ENCODE measurements around the gene PRDM10.

PRDM10 gene

DNA sequence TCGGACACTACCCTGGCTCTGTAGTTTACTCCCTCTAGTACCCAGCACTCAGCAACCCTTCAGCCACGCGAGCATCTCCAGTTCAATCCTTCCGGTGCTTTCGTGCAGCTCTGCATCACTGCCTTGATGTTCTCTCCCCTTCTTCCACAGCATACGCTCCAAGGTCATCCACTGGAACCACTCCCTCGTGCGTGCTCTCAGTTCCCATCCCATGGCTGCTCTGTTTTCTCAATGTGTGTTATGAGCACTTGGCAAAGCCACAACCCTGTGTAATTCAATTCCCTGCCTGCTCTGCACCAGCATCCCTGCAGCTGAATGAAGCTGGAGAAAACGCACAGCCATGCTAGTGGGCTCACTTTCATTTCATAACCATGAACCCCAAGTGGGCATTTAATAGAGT, 68.7 kb downstream of the PRDM10 start:
- CTCF ChIA-PET: no interaction called here
- Mint-ChIP-seq H3K27me3 (no peaks in the 10 kb centered on the region), H3K4me1 (no peaks in the 10 kb centered on the region), H3K36me3 (peaks cover 17% of the 10 kb centered on the region), H3K9me3 (no peaks in the 10 kb centered on the region), H3K27ac (no peak overlapping the region), H3K4me3 (no peak overlapping the region)
- no peak for DNase-seq

DNA sequence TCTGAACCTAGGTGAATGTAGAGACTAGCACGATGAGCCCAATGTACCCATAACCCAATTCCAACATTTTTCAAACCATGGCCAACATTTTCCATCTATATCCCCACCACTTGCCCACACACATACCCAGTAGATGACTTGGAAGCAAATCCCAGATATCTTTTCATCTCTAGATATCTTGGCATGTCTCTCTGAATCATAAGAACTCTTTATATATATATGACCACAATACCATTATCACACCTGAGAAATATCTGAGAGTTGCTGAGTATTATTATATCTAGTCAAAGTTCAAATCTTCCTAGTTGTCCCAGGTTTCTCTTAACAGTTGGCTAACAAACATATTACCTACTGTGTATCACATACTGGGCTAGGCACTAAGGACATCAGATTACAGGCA, 69.4 kb downstream of the PRDM10 start:
- H3K36me3 Mint-ChIP-seq: peaks cover 19% of the 10 kb centered on the region
- CTCF ChIA-PET: no interaction called here
- H3K9me3 Mint-ChIP-seq: no peaks in the 10 kb centered on the region
- H3K4me1 Mint-ChIP-seq: no peaks in the 10 kb centered on the region
- DNase-seq: no peak
- no peaks in the 10 kb centered on the region for H3K27me3 Mint-ChIP-seq
- H3K4me3 Mint-ChIP-seq: no peak overlapping the region
- H3K27ac Mint-ChIP-seq: no peak overlapping the region

DNA sequence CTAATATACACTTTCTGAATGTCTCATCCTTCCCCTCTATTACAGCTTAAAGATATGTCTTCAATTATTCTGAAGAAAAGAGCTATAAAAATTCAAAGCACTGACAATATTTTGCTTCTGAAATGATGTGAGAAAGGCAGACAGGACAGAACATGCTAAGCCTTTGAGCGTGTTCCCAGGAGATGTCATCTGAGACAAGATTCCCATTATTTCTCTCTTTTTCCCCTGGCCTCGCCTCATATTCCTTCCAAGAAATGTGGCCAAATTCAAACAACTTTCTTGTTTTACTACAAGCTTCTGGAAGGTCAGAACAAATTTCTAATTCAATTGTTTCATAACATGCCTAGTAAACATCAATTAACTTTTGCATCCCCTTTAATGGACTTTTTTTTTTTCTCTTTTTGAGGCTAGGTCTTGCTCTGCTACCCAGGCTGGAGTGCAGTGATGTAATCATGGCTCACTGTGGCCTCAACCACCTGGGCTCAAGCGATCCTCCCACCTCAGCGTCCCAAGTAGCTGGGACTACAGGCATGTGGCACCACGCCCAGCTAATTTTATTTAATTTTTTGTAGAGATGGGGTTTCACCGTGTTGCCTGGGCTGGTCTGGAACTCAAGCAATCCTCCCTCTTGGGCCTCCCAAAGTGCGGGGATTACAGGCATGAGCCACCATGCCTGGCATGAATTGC, 70.1 kb downstream of the PRDM10 start:
- CTCF ChIA-PET: no interaction called here
- Mint-ChIP-seq H3K36me3 (peaks cover 22% of the 10 kb centered on the region), H3K4me1 (no peaks in the 10 kb centered on the region), H3K4me3 (no peak overlapping the region), H3K9me3 (no peaks in the 10 kb centered on the region), H3K27me3 (no peaks in the 10 kb centered on the region), H3K27ac (no peak overlapping the region)
- no peak for DNase-seq

DNA sequence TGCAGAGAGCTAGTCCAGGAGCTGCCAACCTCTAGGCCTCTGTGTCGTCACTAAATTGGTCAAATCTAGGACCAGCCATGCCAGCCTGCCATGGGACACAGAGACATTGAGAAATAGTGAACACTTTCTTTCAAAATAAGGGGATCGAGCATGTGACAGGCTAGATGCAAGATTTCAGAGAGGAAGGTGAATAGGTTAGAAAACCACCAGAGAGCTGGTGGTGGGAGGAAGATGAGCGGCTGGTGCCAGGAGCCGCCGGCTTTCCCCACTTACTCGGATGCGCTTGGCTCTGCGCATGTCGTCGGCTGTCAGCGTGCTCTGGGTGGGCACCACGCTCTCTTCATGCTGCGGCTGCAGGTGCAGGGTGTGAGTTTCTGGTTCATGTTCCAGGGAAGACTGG, 71.9 kb downstream of the PRDM10 start:
- Mint-ChIP-seq H3K27ac (no peak overlapping the region), H3K4me1 (no peaks in the 10 kb centered on the region), H3K36me3 (peaks cover 26% of the 10 kb centered on the region), H3K4me3 (no peak overlapping the region), H3K9me3 (no peaks in the 10 kb centered on the region), H3K27me3 (no peaks in the 10 kb centered on the region)
- no peak for DNase-seq
- CTCF ChIA-PET: interaction anchor here (0.9 kb wide), 1 partner anchor 202 kb away, joined by 4 read pairs; no protein-coding TSS in a partner anchor

DNA sequence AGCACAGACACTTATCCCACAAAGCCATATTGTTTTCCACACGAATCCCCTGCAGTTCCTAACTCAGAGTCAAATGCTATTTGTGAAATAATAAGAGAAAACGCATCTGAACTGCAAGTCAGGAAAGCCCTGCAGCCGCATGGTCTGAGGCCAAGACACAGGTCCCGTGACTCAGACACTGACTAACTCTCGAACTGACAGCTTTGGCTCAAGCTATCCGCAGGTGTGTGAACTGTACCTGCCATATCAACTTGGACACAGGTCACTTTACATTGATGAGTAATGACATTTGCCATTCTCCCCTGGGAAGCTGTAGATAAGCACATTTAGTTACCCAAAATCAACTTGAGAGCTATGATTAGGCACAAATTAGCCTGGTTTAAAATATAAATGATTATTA, 72.3 kb downstream of the PRDM10 start:
- Mint-ChIP-seq H3K4me3 (no peak overlapping the region), H3K9me3 (no peaks in the 10 kb centered on the region), H3K27me3 (no peaks in the 10 kb centered on the region), H3K36me3 (peaks cover 29% of the 10 kb centered on the region), H3K4me1 (no peaks in the 10 kb centered on the region), H3K27ac (no peak overlapping the region)
- no peak for DNase-seq
- CTCF ChIA-PET: interaction anchor here (0.9 to 1.4 kb wide), 2 partner anchors 202 to 203 kb away, joined by 4 to 5 read pairs; no protein-coding TSS in a partner anchor

DNA sequence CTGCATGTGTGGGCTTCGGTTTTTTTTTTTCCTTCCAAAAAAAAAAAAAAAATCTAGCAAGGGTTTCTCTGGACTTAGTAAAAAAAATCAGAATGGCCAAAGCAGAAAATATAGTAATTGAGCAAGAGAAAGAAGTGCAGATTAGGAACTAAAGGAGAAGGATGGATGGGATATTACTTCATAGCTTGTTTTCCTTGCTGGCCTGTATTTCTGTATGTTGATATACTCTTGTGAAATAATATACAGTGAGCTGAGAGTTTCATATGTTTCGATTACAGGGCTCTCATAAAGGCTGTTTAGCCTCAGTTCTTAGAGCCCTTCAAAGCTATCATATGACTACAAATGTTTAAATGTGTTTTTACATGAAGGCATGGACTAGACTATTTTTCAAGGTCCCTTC, 72.9 kb downstream of the PRDM10 start:
- Mint-ChIP-seq H3K4me3 (no peak overlapping the region), H3K36me3 (peaks cover 30% of the 10 kb centered on the region)
- CTCF ChIA-PET: interaction anchor here (1.4 kb wide), 1 partner anchor 203 kb away, joined by 5 read pairs; no protein-coding TSS in a partner anchor

DNA sequence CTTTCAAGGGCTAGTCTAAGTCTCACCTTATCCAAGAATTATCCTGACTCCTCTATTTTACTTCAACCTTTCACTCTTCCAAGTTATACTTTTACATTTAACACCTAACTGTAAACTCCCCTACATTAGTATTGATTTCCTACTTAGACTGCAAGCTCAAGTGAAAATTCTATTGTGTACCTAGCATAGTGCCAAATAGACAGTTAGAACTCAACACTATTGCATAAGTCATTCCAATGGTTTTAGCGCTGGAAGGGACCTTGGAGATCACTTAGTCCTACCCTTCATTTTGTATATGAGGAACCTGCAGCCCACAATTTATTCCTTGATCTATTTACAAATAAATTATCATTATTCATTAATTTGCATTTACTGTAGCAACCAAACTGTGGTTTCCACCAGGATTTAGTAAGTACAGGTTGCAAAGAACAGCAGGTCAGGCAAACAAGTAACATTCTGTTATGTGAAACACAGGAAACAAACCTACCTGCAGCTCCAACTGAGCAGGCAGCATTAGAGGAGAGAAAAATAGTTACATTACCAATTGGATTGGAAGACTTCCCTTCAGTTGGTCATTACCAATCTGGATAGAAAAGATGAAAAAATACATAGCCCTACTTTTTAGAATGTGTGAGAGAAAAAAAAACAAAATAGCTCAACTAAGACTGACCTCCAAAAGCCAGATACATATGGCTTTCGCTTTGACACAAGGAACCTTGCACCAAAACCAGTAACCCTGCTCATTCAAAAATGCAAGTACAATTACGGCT, 73.5 kb downstream of the PRDM10 start:
- Mint-ChIP-seq H3K27ac (no peak overlapping the region), H3K9me3 (no peaks in the 10 kb centered on the region), H3K36me3 (peaks cover 33% of the 10 kb centered on the region), H3K4me1 (peaks cover under 1% of the 10 kb centered on the region), H3K4me3 (no peak overlapping the region), H3K27me3 (no peaks in the 10 kb centered on the region)
- no peak for DNase-seq
- CTCF ChIA-PET: interaction anchor here (0.6 to 1.4 kb wide), 2 partner anchors 54 to 203 kb away, joined by 3 to 5 read pairs; no protein-coding TSS in a partner anchor

More for the DNA sequence above, 72.9 kb downstream of the PRDM10 start:
- no peaks in the 10 kb centered on the region for H3K27me3 Mint-ChIP-seq
- no peak for DNase-seq
- no peaks in the 10 kb centered on the region for H3K4me1 Mint-ChIP-seq
- H3K27ac Mint-ChIP-seq: no peak overlapping the region
- H3K9me3 Mint-ChIP-seq: no peaks in the 10 kb centered on the region

DNA sequence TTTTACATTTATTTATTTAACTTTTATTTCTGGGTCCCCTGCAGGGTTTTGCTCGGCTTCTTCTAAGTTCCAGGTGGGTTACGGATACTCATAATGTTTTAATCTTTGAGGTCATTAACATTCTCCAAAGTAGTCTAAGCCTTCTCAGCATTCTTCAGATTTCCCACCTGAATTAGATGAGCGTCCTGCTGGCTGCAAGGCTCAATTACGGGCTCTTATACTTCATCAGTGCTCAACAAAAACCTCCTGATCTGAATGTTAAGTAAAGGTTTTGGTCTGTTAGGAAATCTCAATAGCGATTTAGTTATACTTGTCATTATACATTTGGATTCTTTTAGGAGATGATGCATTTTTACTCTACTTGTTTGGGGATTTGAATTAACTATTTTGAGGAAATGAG, 80.0 kb downstream of the PRDM10 start:
- DNase-seq: no peak

DNA sequence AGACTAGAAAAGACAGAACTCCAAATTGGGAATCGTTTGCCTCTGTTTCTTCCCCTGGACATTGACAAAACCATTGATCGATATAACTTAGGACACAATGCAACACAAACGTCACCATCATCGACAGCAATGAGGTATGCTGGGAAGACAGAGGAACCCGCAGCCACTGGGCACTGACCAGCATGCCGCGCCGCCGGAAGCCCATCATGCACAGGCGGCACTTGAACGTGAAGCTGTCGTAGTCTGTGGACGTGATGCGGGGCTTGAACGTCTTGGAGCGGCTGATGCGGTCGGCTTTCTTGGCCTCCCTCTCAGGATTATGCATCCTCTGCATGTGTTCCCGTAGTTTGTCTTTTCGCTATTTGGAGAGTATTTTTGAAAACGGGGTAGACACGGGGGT, 84.3 kb downstream of the PRDM10 start:
- CTCF ChIA-PET: no interaction called here
- Mint-ChIP-seq H3K4me3 (no peak overlapping the region), H3K9me3 (no peaks in the 10 kb centered on the region), H3K27ac (no peak overlapping the region), H3K27me3 (no peaks in the 10 kb centered on the region), H3K4me1 (peaks cover 23% of the 10 kb centered on the region), H3K36me3 (peaks cover 10% of the 10 kb centered on the region)
- DNase-seq: no peak

More for the DNA sequence above, 80.0 kb downstream of the PRDM10 start:
- peaks cover 31% of the 10 kb centered on the region for H3K4me1 Mint-ChIP-seq
- CTCF ChIA-PET: interaction anchor here (0.8 to 8.3 kb wide), 8 partner anchors 13 to 215 kb away, joined by 3 to 107 read pairs (median 4); no protein-coding TSS in a partner anchor
- no peaks in the 10 kb centered on the region for H3K9me3 Mint-ChIP-seq
- no peaks in the 10 kb centered on the region for H3K27me3 Mint-ChIP-seq
- H3K27ac Mint-ChIP-seq: peak overlapping the region; percentile 74
- no peak overlapping the region for H3K4me3 Mint-ChIP-seq
- peaks cover 19% of the 10 kb centered on the region for H3K36me3 Mint-ChIP-seq

DNA sequence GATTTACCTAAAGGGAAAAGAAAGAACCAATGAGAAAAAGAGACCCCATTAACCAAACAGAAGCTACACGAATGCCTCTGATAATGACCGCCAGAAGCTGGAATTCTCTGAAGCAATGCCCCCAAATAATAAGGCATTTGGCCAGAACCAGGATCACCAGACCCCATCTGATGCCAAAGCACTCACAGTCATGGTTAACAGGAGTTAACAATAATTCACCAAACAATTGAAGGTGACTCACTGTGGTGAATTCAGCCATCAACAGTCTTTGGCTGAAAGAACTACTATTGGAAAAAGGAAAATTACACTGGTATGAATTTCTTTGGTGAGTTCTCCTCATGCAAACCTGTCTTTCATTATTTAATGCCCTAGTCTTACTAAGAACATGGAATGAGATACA, 85.4 kb downstream of the PRDM10 start:
- Mint-ChIP-seq H3K4me3 (no peak overlapping the region), H3K27ac (no peak overlapping the region), H3K27me3 (no peaks in the 10 kb centered on the region), H3K9me3 (no peaks in the 10 kb centered on the region), H3K4me1 (peaks cover 12% of the 10 kb centered on the region), H3K36me3 (peaks cover 10% of the 10 kb centered on the region)
- DNase-seq: no peak
- CTCF ChIA-PET: interaction anchor here (0.8 to 3.2 kb wide), 3 partner anchors 8 to 215 kb away, joined by 3 to 11 read pairs (median 3); no protein-coding TSS in a partner anchor

DNA sequence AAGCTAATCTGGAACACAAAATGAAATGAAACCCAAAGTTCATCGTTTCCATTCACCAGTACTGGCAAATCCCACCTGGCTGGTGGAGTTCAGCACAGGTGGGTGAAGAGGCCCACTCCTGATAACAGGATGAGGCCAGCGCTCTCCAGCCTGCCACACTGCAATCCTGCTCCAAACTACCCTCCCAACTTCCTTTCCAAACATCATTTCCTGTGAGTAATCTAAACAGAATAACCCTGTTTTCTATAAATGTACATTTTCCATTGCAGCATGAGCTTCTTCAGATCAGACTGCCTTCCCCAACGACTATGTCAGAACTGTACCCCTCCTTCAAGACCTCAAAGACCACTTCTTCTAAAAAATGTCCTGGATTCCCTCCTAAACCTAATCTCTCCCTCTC, 91.3 kb downstream of the PRDM10 start:
- H3K36me3 Mint-ChIP-seq: peaks cover 19% of the 10 kb centered on the region
- peaks cover 6% of the 10 kb centered on the region for H3K4me1 Mint-ChIP-seq
- no peak overlapping the region for H3K4me3 Mint-ChIP-seq
- H3K27ac Mint-ChIP-seq: no peak overlapping the region
- no peak for DNase-seq
- H3K27me3 Mint-ChIP-seq: no peaks in the 10 kb centered on the region
- H3K9me3 Mint-ChIP-seq: no peaks in the 10 kb centered on the region
- CTCF ChIA-PET: interaction anchor here (0.8 kb wide), 1 partner anchor 10 kb away, joined by 3 read pairs; no protein-coding TSS in a partner anchor

DNA sequence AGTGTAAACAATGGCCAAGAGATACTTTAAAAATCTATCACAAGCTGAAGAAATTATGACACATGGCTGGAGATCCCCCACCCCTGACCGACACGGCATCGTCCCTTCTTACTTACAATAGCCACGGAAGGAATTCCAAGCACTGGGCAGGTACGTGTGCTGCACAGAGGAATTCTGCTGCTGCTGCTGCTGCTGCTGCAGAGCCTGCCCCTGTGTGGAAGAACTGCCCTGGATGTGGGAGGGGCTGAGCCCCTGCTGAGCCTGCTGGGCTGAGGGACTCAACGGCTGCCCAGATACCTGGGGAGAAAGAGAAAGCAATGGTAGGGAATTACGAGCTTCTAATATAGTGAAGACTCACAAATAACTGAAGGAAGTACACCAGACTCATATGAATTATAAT, 92.3 kb downstream of the PRDM10 start:
- Mint-ChIP-seq H3K27me3 (no peaks in the 10 kb centered on the region), H3K36me3 (peaks cover 23% of the 10 kb centered on the region), H3K4me3 (no peak overlapping the region), H3K27ac (no peak overlapping the region), H3K4me1 (peaks cover 6% of the 10 kb centered on the region), H3K9me3 (no peaks in the 10 kb centered on the region)
- DNase-seq: no peak
- CTCF ChIA-PET: interaction anchor here (1.3 kb wide), 2 partner anchors 11 to 12 kb away, joined by 3 to 5 read pairs; no protein-coding TSS in a partner anchor

DNA sequence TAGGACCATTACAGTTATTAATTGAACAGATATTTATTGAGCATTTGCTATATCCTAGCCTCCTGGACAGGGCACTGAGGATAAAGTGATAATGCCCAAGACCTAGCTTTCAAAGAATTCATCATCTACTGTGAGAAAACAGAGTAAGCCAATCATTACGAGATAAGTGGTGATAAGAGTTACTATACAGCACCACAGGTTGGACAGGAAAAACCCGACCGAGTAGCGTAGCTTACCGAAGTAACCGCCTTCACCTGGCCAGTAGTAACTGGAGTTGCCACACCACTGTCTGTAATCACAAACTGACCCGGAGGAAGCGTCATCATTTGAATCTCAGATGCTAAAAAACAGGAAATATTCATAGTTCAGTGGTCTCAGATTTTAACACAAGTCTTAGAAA, 97.2 kb downstream of the PRDM10 start:
- DNase-seq: no peak
- CTCF ChIA-PET: interaction anchor here (1.2 kb wide), 1 partner anchor 8 kb away, joined by 4 read pairs; no protein-coding TSS in a partner anchor
- no peaks in the 10 kb centered on the region for H3K9me3 Mint-ChIP-seq
- no peak overlapping the region for H3K27ac Mint-ChIP-seq
- peaks cover 29% of the 10 kb centered on the region for H3K36me3 Mint-ChIP-seq
- no peaks in the 10 kb centered on the region for H3K4me1 Mint-ChIP-seq
- H3K4me3 Mint-ChIP-seq: no peak overlapping the region
- H3K27me3 Mint-ChIP-seq: no peaks in the 10 kb centered on the region

DNA sequence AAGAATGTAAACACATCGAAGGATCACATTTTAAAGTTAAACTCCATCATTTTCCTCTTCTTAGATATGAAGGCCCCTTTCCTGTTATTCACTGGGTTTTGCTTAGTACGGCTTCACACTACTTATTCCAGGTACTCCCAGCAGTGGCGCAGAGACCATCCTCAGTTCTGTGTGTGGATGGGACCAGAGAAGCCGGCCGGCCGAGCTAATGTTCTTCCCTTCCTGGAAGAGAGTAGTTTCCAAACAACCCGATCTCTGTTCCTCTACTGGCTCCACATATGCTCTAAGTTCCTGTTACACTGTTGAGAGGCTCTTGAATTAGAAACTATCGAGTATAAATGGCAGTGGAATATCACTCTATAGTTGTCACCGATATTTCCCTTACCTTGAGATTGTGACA, 106.6 kb downstream of the PRDM10 start:
- DNase-seq: no peak
- Mint-ChIP-seq H3K4me3 (peak overlapping the region; percentile 90), H3K27me3 (no peaks in the 10 kb centered on the region), H3K4me1 (peaks cover 36% of the 10 kb centered on the region), H3K27ac (peak overlapping the region; percentile 75), H3K36me3 (peaks cover 32% of the 10 kb centered on the region), H3K9me3 (no peaks in the 10 kb centered on the region)
- CTCF ChIA-PET: interaction anchor here (1.6 kb wide), 1 partner anchor 236 kb away, joined by 5 read pairs; no protein-coding TSS in a partner anchor
